HG03457 (cell line): Measurements from ENCODE around the gene SLC22A23.

Source experiments
- ATAC-seq: cut with Tn5 transposase; IDR thresholded peaks from one replicate; pipeline ENCODE4 v1.9.1; 2021; ENCODE audit warnings: moderate number of reproducible peaks; ENCODE audit not compliant: unreplicated experiment

The SLC22A23 gene

DNA sequence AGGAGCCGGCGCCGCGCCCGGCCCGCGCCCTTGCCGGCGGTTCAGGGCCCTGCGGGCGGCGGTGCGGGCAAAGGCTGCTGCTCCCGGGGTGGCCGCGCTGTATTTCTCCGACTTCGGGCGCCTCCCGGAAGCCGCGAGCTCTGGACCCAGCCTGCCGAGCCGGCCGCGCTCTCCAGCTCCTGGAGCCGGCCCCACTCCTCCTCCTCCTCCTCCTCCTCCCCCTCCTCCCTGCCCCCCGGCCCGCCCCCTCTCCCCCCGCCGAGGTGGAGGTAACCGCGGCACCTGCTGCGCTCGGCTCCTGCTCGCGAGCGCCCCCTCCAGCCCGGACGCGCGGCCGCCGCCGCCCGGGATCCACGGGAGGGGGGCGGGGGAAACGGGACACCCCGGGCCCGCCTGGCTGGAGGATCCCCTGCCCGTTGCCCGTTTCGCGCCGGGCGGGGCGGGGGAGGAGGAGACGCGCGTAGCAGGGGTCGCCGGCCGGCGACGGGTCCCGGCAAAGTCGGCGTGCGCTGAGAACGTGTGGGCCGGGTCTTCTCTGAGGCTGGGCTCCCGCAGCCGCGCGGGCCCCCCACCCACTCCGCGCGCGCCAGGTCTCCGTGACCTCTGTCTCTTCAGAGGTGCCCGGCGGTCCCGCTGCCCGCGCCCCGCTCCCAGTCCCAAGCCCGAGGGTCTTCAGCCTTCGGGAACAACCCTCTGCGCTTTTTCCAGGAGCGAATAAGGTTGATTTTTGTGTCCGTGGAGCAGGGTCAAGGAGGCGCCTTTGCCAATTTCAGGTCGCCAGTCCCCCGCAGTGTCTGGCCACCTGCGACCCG, at the start of gene SLC22A23:
Gene SLC22A23, minus strand, starts transcription at position 153 of the 812 bp plus-strand sequence. CDS start 491 bp downstream, outside the sequence.
- no peak for ATAC-seq

DNA sequence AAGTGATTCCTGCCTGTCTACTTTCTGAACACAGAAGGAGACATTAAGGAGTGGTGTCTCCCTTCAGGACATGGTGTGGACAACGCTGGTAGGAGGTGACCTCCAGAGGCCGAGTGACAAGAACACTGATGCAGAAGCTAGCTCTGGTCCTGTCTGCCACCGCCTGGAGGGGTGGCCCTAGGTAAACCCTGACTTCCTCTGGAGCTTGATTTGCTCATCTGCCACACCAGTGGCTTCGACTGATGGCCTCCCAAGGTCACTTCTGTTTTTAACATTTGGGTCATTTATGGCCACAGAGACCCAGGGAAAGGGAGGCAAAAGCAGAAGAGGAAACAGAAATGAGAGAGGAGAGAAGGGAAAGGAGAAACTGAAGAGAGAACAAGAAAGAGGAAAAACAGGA, 49.4 kb upstream of the SLC22A23 start:
- ATAC-seq = no peak

DNA sequence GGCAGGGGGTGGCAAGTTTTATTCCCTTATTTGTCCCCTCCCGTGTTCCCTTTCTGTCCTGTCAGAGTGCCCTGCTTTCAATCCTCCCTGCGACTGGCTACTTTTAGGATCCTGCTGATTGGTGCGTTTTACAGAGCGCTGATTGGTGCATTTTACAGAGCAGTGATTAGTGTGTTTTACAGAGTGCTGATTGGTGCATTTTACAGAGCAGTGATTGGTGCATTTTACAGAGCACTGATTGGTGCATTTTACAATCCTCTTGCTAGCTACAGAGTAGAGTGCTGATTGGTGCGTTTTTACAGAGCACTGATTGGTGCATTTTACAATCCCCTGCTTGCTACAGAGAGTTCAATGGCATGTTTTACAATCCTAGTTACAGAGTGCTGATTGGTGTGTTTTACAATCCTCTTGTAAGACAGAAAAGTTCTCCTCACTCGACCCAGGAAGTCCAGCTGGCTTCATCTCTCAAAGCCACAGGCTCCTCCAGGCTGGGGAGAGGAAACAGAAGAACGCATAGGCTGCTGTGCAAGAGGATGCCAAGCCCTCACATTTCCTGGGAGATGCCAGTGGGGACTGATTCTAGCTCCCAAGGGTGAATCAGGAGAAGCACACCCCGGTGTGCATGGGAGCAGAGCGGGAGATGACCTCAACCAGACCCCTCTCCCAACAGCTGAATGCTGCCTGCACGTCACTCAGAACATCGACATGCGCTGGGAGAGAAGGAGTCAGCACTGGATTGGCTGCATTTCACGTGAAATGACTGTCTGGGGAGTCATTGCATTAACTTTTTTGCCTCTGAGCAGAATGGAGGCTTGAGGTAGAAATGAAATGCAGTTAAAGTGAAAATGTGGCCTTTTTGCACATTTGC, 48.3 kb upstream of the SLC22A23 start:
- no peak for ATAC-seq

DNA sequence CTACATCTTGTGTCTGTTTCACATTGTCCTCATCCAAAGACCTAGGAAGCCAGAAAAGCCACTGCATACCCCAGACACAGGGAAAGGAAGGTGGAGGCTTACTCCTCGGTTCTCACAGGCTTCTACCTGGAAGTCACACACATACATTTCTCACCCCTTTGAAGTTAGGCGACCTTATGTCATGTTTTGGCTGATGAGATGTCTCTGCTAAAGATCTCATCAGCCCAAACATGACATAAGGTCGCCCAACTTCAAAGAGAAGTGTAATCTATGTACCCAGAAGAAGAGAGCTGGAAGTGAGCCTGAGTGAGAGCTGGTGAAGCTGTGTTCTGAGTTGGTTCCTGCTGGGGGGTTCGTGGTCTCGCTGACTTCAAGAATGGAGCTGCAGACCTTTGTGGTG, 47.5 kb upstream of the SLC22A23 start:
- no peak for ATAC-seq

GRCh38 chr6:3501826-3502500, 45.1 kb upstream of the SLC22A23 start:
- ATAC-seq = no peak

GRCh38 chr6:3500262-3501014, 43.6 kb upstream of the SLC22A23 start:
- ATAC-seq = no peak

DNA sequence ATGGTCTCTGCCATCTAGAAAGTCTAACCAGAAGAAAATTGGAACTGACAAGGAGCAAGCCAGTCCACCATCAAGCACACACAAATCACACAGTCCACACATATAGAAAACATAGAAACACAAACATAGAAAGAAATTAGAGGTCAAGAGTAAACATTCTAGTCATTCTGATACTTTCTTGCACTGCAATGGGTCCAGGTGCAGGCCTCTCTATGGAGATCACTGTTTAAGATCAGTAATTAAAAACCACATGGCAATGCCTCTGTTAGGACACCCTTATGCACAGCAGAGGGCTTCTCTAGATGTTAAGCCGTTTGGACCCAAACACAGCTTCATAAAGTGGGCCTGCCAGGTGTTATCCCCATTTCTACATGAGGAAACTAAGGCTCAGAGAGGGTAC, 42.8 kb upstream of the SLC22A23 start:
- no peak for ATAC-seq

GRCh38 chr6:3496395-3496794, 39.5 kb upstream of the SLC22A23 start:
- ATAC-seq = no peak

- no peak for ATAC-seq
Observed at GRCh38 chr6:3494391-3495100, 37.7 kb upstream of the SLC22A23 start.

GRCh38 chr6:3490625-3490980, 33.8 kb upstream of the SLC22A23 start:
- no peak for ATAC-seq

GRCh38 chr6:3489961-3490624, 33.2 kb upstream of the SLC22A23 start:
- no peak for ATAC-seq

DNA sequence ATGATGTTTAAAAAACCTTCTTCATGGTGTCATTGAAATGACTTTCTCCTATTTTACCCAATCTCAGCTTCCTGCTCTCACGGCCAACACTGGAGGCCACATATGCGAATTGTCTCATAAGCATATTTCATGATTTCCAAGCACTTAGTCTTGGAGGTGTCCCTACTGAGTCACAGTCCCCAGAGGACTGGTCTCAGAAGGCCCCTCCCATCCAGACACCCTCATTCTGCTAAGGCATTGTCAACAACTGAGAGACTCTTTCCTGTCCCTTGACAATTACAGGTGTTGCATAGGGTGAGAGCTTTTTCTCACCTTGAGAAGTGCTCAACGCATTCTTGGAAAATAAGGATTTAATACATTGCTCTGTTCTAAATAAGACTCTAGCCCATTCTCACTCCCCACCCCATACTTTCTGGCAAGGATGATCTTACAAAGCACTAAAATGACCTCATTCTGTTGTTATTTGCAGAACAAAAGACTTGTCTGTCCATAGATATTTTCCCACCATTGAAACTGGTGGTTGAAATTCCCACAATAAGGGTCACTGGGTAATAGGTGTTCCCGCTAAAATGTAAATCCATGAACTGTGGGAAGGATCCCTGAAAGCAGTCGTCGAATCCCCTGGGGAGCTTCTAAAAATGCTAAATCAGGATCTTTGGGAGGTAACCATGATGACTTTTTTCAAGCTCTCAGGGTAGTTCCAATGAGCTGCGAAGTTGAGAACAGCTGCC, 32.3 kb upstream of the SLC22A23 start:
- ATAC-seq = no peak

DNA sequence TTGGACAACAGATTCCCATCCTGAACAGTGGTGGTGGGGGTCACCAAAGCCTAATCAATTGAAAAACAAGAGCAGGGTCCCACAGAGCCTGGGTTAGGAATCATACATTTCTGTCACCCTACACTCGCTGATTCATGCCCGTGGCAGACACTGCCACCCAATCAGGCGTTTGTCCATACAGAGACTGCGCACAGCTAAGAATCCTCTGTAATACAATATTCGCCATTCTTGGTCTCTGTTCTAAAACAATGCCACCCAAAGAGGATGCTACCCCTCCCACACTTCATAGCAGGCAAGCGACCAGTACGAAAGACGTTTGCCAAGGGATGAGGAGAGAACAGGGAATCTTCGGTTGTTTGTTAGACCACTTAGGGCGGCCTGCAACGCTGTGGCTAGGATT, 28.1 kb upstream of the SLC22A23 start:
- no peak for ATAC-seq

DNA sequence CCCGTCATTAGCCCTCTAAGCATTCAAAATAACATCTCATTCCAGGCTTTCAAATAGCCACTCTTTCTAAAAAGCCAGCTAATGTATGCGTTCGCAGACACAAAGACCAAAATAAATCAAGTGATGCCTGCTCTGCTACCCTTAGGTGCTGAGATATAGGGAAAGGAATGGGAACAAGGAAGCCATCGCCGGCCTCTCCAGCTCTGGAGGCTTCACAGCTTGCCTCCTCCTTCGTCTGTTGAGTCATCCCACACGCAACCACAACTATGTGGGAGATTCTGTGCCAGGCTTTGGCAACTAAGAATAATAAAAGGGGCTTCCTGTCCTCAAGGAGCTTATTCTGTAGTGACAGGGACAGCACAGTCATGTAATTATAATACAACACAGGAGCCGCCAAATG, 27.3 kb upstream of the SLC22A23 start:
- ATAC-seq = no peak

DNA sequence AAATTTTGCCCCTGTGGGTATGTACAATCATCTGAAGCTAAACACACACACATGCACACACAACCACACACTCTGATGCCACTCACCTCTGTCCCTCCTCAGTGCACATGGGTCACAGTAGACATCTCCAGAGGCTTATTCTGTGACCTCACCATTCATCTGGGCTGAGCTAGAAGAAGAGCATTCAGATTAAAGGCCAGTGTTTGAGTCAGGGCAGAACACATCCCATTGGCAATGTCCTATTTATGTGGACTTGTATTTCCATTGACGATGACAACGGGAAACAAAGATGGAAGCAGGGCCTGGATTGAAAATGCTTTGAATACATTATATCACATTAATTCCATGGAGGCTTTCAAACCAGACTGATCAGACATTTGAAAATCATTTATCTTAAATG, 26.8 kb upstream of the SLC22A23 start:
- no peak for ATAC-seq

- no peak for ATAC-seq
Observed at GRCh38 chr6:3482869-3483268, 26.0 kb upstream of the SLC22A23 start.

DNA sequence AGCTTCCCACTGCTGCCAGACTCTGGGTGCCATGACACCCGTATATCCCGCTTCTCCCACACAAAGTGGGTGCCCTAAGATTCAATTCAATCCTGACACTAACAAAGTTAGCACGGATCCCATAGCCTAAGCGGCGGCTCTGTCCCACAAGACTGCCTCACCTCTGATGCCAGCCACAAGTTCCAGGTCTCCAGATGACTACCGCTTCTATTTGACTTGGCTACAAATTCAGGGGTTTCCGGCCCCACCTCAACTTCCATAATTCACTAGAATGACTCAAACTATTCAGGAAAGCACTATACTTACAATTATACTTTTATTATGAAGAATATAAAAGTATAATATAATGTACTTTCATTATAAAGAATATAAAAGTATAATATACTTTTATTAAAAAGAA, 24.8 kb upstream of the SLC22A23 start:
- no peak for ATAC-seq

DNA sequence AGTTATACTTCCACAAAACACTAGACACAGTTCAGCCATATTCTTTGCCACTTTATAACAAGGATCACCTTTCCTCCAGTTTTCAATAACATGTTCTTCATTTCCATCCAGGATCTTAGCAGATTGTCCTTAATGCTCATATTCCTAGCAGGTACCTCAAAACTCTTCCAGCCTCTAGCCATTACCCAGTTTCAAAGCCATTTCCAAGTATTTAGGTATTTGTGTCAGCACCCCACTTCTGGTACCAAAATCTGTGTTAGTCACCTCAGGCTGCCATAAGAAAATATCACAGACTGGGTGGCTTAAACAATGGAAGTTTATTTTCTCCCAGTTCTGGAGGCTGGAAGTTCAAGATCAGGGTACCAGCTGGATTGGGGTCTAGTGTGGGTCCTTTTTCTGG, 23.2 kb upstream of the SLC22A23 start:
- ATAC-seq = no peak

DNA sequence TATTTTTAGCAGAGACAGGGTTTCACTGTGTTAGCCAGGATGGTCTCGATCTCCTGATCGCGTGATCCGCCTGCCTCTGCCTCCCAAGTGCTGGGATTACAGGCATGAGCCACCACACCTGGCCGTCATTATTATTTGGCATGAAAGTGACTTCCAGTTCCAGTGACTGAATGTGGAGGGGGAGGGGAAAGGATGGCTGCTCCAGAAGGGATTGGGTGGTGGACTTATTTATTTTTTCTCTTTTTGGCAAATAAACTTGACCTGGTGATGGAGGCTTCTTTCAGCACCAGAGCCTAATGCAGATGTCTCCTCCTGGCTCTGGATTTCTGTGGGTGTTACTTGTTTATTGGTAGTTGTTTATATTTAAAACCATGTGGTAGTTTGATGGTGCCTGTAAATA, 16.9 kb upstream of the SLC22A23 start:
- ATAC-seq = no peak
